Measurements from ENCODE around the gene ZNF813.

DNA sequence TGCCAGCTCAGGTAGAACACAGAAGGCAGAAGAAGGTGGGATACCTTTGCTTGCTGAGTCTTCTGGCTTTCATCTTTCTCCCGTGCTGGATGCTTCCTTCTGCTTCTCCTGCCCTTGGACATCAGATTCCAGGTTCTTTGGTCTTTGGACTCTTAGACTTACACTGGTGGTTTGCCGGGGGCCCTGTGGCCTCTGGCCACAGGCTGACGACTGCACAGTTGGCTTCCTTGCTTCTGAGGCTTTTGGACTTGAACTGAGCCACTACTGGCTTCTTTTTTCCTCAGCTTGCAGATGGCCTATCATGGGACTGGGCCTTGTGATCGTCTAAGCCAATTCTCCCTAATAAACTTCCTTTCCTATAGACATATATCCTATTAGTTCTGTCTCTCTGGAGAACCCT is 50.6 kb downstream of the ZNF813 start:
- TF ChIP-seq POLR2A (IDR thresholded peaks at IDR 0.05) = no peak
- TF ChIP-seq, protein P1, sequence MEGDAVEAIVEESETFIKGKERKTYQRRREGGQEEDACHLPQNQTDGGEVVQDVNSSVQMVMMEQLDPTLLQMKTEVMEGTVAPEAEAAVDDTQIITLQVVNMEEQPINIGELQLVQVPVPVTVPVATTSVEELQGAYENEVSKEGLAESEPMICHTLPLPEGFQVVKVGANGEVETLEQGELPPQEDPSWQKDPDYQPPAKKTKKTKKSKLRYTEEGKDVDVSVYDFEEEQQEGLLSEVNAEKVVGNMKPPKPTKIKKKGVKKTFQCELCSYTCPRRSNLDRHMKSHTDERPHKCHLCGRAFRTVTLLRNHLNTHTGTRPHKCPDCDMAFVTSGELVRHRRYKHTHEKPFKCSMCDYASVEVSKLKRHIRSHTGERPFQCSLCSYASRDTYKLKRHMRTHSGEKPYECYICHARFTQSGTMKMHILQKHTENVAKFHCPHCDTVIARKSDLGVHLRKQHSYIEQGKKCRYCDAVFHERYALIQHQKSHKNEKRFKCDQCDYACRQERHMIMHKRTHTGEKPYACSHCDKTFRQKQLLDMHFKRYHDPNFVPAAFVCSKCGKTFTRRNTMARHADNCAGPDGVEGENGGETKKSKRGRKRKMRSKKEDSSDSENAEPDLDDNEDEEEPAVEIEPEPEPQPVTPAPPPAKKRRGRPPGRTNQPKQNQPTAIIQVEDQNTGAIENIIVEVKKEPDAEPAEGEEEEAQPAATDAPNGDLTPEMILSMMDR (IDR thresholded peaks at IDR 0.05) = no peak
- TF ChIP-seq POLR2AphosphoS5 (IDR thresholded peaks at IDR 0.05) = no peak
- no peak for TF ChIP-seq EP300 (IDR thresholded peaks at IDR 0.05)

Measured in sigmoid colon (tissue), 4 donors.